Pons (tissue), 1 donor: ENCODE measurements around the gene INKA2.
"Not testable (repeated sequence)": the region's sequence is repeated elsewhere in the genome, so short reads cannot be mapped to it uniquely, and the experiment has no call there.

Source experiments
- DNase-seq: peaks from one replicate; pipeline ENCODE4 v3.0.0-alpha.2; 2016; ENCODE audit warnings: low spot score

The INKA2 gene

GRCh38 chr1:111750856-111751255, 11.7 kb upstream of the INKA2 start:
- DNase-seq, result no peak

DNA sequence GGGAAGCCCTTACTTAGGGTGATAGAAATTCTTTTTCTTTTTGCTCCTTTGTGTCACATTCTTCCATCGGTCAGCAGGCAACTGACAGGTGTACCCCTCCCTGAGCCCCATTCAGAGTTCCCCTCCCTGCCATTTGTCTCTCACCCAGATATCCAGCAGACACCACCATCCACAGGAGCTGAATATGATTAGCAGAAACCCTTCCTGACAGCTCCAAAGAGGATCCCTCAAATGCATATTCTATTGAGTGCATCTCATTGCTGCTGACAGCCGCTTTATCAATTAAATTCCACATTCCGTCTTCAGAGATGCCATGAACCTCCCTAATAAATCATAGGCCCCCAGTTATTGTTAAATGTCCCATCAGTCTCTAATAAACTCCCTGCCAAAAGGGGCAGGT, 10.4 kb upstream of the INKA2 start:
- DNase-seq, result no peak

DNA sequence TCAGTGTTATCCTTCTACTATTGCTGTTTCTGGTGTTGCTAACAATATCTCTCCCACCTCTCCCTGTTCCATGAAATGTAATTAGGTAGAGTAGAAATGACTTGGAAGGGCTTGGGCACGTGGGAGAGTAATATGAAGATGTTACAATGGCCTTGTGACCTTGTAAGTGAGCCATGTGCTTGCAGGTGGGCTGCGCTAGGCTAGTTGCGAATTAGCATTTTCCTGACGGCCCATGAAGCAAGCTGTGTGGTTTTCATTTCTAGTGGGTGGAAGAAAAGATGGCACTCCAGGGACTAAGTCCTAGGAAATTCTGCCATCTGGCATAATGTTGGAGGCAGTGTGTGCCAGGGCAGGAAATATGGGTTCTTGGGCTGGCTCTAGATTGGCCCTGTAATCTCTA, 8.8 kb upstream of the INKA2 start:
- no peak for DNase-seq

DNA sequence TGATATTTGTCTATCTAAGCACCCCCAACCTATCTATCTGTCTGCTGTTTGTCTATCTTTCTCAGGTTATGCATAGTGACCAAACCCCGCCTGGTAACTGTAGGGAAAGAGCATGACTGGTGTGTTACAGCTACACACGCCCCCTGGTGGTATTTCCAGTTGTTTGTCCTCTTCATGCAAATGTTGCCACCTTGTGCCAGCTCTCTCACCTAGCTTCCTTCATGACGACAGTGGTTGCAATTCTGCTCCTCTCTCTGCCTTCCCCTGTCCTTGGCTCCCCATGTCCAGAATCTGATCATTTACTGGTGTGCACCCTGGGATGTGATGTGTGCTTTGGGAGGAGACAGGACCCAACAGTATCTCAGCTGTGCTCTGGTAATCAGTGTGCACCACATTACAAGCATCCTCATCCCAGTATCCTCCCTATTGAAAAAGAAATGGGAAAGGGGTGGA, 8.1 kb upstream of the INKA2 start:
- DNase-seq, result peak; percentile 28

DNA sequence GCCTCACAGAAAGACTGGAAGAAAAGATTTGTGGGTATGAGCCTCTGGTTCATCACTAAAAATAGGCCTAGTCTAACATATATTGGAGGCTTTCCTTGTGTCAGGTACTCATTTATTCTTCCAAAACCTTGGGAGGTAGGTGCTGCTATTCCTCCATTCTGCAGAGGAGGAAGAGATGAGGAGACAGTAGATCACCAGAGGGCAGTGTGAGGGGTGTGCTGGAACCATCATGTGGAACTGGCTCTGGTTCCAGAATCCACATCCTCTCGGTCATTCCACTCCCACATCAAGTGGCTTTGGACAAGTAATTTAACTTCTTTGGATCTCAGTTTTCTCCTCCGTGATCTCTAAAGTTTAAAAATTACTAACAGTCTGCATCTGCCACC, 7.4 kb upstream of the INKA2 start:
- DNase-seq, result no peak

DNA sequence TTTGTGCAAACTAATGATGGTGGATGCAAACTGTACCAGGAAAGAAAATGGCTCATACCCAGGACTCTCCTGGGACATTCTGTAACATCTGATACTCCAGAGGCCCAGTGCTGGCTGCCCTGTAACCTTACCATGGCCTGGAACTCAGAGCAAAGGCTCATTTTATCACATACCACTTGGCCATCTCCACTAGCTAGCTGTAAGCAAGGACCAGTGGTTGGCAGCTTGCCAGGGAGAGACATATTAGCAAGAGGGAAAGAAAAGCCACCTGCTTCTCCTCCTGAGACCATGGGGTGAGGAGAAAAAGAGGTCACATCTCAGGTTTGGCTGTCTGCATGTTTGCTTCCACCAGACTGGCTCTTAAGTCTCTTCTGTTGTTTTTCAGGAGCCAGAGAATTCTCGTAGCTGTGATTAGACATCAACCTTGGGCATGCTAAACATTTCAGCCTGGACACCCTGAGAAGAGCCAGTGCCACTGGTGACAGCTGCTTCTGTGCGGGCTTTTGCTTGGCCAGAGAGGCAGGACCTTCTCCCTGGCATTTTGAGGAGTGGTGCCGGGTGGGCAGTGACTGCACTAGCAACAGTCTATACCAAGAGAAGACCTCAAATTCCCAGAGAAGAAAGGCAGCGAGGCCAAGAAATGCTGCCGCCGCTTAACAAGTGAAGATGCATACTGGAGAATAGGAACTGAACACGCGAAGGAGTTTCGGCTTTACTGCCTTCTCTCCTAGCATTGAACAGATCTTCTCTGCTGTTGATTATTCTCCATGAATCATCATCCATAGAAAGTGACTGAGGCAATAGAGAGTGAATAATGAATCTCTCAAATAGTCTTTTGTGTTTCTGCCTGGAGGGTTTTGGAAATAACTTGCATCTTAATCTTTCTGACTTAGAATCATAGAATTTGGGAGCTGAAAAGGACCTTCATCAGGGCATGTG, 6.7 kb upstream of the INKA2 start:
- no peak for DNase-seq

DNA sequence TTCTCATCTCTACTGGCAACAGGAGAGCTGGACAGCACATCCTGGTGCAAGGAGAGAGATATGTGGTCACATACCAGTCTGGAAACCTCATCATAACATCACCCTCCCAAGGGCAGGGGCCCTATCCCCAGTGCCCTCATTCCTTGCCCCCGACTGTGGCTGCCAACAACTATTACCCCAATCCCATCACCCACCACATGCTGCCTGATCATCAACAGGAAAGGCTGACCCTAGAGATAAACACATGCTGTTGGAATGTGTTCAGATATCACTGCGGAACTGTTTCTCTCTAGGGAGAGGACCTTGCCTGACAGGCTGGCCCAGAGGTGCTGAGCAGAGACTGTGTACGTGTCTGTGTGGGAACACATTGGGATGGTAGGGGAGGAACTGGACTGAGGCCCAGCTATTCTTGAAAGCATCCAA, 4.5 kb upstream of the INKA2 start:
- DNase-seq, result no peak

DNA sequence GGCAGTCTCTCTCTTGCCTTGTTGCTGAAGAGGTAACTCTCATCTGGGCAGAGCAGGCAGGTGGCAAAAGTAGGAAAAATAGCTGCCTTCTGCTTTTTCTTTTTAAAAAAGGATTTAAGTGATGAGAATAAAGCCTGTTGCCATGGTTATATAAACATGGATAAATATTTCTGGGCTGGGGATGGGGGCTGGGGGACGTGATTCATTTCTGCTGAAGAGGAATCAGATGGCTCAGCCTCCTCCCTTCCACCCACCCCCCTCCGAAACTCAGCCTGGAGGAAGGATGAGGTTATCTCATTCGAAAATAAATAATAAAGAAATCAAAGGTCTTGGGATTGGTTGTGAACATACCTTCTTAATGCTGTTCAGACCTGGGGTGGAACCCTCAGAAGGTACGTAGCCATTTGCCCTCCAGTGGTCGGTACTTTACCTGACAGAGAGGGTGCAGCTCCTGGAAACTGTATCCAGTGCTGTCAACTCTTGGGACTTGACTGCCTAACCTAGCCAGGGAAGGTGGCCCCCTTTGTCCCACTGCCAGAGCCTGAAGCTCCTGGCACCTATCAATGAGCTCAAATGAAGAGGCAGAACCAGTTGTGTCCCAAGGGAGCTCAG, 3.8 kb upstream of the INKA2 start:
- no peak for DNase-seq

GRCh38 chr1:111742292-111742691, 3.1 kb upstream of the INKA2 start:
- DNase-seq, result not testable (repeated sequence)

GRCh38 chr1:111739925-111740765, 950 bp upstream of the INKA2 start:
- DNase-seq, result peak; percentile 58

GRCh38 chr1:111738436-111739193, 580 bp downstream of the INKA2 start:
- DNase-seq, result peak; percentile 45

GRCh38 chr1:111738133-111738435, 1.1 kb downstream of the INKA2 start:
- DNase-seq, result no peak

DNA sequence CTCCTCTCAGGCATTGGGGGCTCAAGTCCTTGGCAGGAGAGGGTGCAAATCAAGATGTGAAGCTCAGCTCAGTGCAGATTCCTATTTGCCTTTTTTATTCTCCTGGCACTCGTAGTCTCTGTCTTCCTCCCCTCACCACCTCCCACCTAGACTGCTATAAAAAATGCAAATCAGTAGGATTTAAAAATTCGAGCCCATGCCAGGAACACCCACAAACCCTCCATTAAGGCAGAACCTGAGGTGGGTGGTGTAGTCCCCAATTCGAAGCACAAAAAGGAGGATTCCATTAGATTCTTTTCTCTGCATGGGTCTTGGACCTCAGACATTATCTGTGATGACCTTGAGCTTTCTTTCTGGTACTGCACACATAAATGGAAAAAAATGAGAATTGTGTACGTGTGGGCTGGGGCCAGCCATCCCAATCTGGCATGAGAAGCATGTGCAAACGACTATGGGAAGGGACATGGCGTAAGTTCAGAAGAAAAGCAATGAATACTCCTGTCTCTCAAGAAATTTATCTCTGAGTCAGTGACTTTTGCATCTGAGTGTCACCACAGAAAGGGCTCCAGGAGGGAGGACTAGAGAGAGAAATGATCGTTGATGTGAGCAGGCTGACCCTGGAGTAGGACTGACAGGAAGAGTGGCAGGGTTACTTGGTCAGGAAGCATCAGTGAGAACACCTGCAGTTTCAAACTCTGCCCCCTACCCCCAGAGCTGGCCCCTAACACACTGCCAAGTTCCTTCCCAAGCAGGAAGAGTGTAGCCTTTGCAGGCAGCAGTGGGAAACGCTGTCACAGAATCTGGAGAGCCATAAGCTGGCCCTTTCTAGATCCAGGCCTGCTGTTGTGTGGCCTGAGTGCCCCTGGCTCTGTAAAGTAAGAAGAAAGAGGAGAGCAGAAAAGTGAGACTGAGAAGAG, 1.7 kb downstream of the INKA2 start:
- peak; percentile 22 for DNase-seq

DNA sequence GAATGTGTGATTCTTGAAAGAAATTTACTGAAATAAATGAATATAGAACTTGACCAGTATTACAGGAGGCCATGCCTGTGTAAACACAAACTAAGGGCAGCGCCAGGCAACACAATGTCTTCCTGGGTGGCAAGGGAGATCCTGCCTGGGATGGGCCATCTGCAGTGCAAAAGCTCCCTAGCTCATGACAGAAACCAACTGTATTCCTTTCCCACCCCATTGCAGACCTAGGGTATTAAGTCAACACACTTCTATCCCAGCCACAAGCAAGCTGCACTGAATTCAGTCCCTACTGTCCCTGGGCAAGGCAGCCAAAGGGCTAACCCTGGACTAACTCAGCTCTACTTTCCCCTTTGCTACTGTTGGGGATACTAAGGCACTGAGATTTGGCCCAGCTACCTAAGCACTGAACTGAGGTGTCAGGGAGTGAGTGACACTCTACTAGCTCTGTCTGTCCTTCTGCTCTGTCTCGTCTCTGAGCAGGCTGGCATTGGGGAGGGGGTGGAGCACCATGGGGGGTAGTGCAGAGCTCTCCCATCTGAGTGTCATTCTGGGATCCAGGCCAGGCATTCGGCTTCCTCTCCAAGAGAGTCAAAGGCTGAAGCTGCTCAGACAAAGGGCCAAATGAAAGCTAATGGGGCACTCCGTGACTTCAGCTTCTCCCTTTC, 2.5 kb downstream of the INKA2 start:
- peak; percentile 91 for DNase-seq

DNA sequence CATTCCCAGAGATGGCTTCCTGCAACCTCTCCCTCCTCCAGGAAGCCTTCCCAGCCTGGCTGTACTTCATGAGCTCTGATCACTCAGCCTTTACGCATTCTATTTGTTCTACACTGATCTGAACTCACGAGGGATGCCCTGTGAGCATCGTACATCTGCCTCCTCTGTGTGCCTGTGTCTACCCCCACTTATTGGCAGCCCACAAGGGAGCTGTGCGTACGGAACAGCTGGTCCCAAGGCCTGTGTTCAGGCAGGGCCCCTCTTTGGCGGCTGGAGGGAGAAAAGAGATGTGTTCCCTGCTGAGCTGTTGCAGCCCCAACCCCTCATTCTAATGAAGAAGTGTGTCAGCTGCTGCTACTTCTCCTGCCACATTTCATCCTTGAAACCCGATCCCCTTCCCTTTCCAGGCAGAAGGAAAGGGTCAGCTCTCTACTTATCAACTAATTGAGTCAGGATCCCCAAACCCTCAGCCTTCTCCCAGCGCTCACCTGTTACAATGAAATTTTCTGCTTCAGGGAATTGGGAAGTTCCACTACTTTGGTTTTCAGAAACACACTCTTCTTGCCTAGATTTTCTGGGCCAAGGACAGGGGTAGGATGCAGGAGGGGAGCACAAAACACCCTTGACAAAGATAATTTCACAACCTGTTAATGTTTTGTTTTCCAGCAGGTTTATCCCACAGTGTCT, 3.2 kb downstream of the INKA2 start:
- peak; percentile 11 for DNase-seq

GRCh38 chr1:111735321-111735720, 3.9 kb downstream of the INKA2 start:
- no peak for DNase-seq

DNA sequence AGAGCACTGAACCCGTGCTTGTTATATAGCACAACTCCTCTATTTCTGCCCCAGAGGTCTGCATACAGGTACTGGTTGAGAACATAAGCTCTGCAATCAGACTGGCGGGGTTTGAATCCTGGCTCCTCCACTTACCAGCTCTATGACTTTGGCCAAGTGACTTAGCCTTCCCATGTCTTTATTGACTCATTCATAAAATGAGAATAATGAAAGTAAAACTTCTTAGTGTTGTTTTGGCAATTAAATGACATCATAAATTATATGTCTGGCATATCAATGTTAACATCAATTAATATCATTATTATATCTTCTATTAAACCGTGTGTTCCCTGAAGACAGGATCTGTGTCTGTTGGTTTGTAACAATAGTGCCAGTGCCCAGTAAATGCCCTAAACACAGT, 4.3 kb downstream of the INKA2 start:
- no peak for DNase-seq

GRCh38 chr1:111734426-111734825, 4.8 kb downstream of the INKA2 start:
- no peak for DNase-seq

GRCh38 chr1:111733992-111734341, 5.2 kb downstream of the INKA2 start:
- peak; percentile 35 for DNase-seq
